AG04449 (cell line): ENCODE measurements around the gene NAALADL2.

ENCODE experiments used
- CTCF ChIA-PET: fragments of 350-600 bp; formaldehyde crosslinking; extraction: SDS; loops from one replicate; lab custom pipeline; 2021; ENCODE audit warnings: antibody characterized with exemption; lab: Yijun Ruan, JAX
- POLR2A ChIA-PET: fragments of 400-600, 350-600 bp; formaldehyde crosslinking; extraction: SDS; loops from one replicate; lab custom pipeline; 2020; ENCODE audit warnings: antibody characterized with exemption, inconsistent platforms; lab: Yijun Ruan, JAX
- DNase-seq: peaks from one replicate; pipeline ENCODE4 v3.0.0-alpha.2; 2010; ENCODE audit warnings: low read depth, low spot score
- H3K4me3 ChIP-seq: 2 replicates; pipeline ENCODE4 v1.5.1; 2011; ENCODE audit warnings: low read depth, mild to moderate bottlenecking, control low read depth, low read length
- CTCF ChIP-seq: IDR thresholded peaks from one replicate; pipeline ENCODE4 v1.5.1; 2011; ENCODE audit warnings: mild to moderate bottlenecking, moderate library complexity, low read length, control low read depth, inconsistent platforms; ENCODE audit not compliant: insufficient read depth; ENCODE audit errors: missing control alignments

NAALADL2 gene

GRCh38 chr3:175374705-175375104 lies 515.6 kb downstream of the NAALADL2 start:
- no peak for TF ChIP-seq CTCF
- no peak for DNase-seq
- ChIA-PET CTCF (no interaction called here), POLR2A (no interaction called here)
- H3K4me3 ChIP-seq: no peak overlapping the region

DNA sequence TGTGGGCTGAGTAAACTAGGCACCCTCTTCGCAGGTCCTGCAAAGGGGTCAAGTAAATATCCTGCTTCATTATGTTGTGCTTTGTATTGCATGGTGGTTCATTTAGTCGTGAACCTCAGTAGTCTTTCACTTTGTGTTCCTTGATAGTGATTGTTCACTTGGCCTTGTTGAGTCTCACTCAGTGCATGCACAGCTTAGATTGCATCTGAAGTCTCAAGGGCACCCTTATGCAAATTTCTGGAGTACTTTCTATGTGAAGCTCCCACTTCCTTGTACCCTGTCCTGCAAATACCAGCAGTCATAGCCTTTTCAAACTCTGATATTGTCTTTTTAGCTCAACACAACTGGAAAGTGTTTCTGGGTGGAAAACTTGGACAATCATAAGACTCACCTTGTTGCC lies 519.2 kb downstream of the NAALADL2 start:
- no peak for DNase-seq
- no peak overlapping the region for H3K4me3 ChIP-seq
- ChIA-PET CTCF (no interaction called here), POLR2A (no interaction called here)
- TF ChIP-seq CTCF: no peak

GRCh38 chr3:175381685-175382084 lies 522.6 kb downstream of the NAALADL2 start:
- H3K4me3 ChIP-seq: no peak overlapping the region
- no peak for DNase-seq
- TF ChIP-seq CTCF: no peak
- CTCF ChIA-PET: interaction anchor here (0.7 kb wide), 1 partner anchor 68 kb away, joined by 3 read pairs; no protein-coding TSS in a partner anchor
- POLR2A ChIA-PET: no interaction called here

DNA sequence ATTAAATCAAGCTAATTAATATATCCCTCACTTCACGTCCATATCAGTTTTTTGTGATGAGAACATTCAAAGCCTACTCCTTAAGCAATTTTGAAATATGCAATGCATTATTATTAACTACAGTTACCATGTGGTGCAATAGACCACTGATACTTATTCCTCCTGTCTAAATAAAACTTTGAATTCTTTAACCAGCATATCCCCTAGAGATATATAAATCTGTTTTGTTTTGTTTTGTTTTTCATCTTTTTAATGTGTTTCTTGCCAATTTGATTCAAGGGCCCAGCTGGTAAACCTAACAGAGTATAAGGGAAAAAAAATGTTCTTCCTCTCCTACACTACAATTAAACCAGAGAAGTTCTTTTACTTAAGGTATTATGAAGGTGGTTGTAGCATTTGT lies 524.2 kb downstream of the NAALADL2 start:
- H3K4me3 ChIP-seq: no peak overlapping the region
- no peak for DNase-seq
- POLR2A ChIA-PET: no interaction called here
- no peak for TF ChIP-seq CTCF
- CTCF ChIA-PET: no interaction called here

GRCh38 chr3:175383813-175384212 lies 524.7 kb downstream of the NAALADL2 start:
- ChIA-PET CTCF (no interaction called here), POLR2A (no interaction called here)
- no peak for TF ChIP-seq CTCF
- peak; percentile 40 for DNase-seq
- H3K4me3 ChIP-seq: no peak overlapping the region

DNA sequence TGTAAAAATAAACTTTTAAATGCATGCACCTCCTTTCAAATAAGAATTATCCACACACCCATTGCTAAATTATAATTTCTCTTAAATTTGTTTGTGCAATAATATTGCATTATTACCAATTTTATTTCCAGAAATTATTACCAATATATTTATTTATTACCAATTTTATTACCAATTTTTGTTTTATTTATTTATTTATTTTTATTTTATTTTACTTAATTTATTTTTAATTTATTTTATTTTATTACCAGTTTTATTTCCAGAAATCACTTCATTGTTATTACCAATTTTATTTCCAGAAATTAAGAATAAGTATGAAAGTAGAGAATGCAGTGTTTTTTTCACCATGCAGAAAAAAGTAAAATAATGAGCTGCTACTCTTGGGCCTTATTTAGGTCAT lies 525.4 kb downstream of the NAALADL2 start:
- CTCF ChIA-PET: no interaction called here
- no peak overlapping the region for H3K4me3 ChIP-seq
- TF ChIP-seq CTCF: no peak
- no peak for DNase-seq
- POLR2A ChIA-PET: interaction anchor here (0.7 kb wide), 1 partner anchor 382 kb away, joined by 4 read pairs; no protein-coding TSS in a partner anchor
